ENCODE results near the gene SUSD6. TPM values are rescaled to one million over a fixed set of nuclear protein-coding genes. Genes with fewer than 3 reads are reported as not detected.
"Not testable (repeated sequence)": the region's sequence is repeated elsewhere in the genome, so short reads cannot be mapped to it uniquely, and the experiment has no call there.

The SUSD6 gene
- total RNA-seq, 1 donor from 2014 or later, result 20.8 TPM

- intact Hi-C loops (cut with DNase I), result loop anchor here (2.0 kb wide), 1 partner anchor 142 kb away; no protein-coding TSS in a partner anchor
- ATAC-seq (ENCODE audit: poor library complexity) (no peak), DNase-seq (no peak)
Observed at GRCh38 chr14:69584389-69584788, 27.0 kb upstream of the SUSD6 start.

GRCh38 chr14:69586404-69586803 is 25.0 kb upstream of the SUSD6 start:
- intact Hi-C loops (cut with DNase I), result no loop called here
- ATAC-seq (ENCODE audit: poor library complexity), result no peak
- DNase-seq, result no peak

GRCh38 chr14:69587389-69587788 is 24.0 kb upstream of the SUSD6 start:
- intact Hi-C loops (cut with DNase I), result no loop called here
- DNase-seq (no peak), ATAC-seq (ENCODE audit: poor library complexity) (peak; percentile 27)

GRCh38 chr14:69591317-69591716 is 20.1 kb upstream of the SUSD6 start:
- DNase-seq, result no peak
- intact Hi-C loops (cut with DNase I), result no loop called here
- no peak for ATAC-seq (ENCODE audit: poor library complexity)

GRCh38 chr14:69593018-69593677 is 18.2 kb upstream of the SUSD6 start:
- intact Hi-C loops (cut with DNase I), result no loop called here
- DNase-seq (peak; percentile 56), ATAC-seq (ENCODE audit: poor library complexity) (peak; percentile 52)

GRCh38 chr14:69594846-69595245 is 16.6 kb upstream of the SUSD6 start:
- DNase-seq, result no peak
- intact Hi-C loops (cut with DNase I), result no loop called here

GRCh38 chr14:69595336-69595735 is 16.1 kb upstream of the SUSD6 start:
- no peak for DNase-seq
- ATAC-seq (ENCODE audit: poor library complexity), result no peak
- intact Hi-C loops (cut with DNase I), result no loop called here

More at GRCh38 chr14:69594846-69595245, 16.6 kb upstream of the SUSD6 start:
- ATAC-seq (ENCODE audit: poor library complexity), result no peak

- ATAC-seq (ENCODE audit: poor library complexity); DNase-seq; intact Hi-C loops (cut with DNase I): not testable (repeated sequence)
Observed at GRCh38 chr14:69599431-69599830, 12.0 kb upstream of the SUSD6 start.

GRCh38 chr14:69600304-69600891 is 11.0 kb upstream of the SUSD6 start:
- no peak for DNase-seq
- ATAC-seq (ENCODE audit: poor library complexity), result no peak
- intact Hi-C loops (cut with DNase I), result loop anchor here (5.0 kb wide), 1 partner anchor 127 kb away; no protein-coding TSS in a partner anchor

GRCh38 chr14:69605738-69606137 is 5.7 kb upstream of the SUSD6 start:
- intact Hi-C loops (cut with DNase I), result no loop called here
- ATAC-seq (ENCODE audit: poor library complexity) (no peak), DNase-seq (no peak)

- intact Hi-C loops (cut with DNase I), result no loop called here
- no peak for DNase-seq
- ATAC-seq (ENCODE audit: poor library complexity), result no peak
Observed at GRCh38 chr14:69606258-69607184, 4.9 kb upstream of the SUSD6 start.

- intact Hi-C loops (cut with DNase I), result loop anchor here (5.0 kb wide), 1 partner anchor 102 kb away; no protein-coding TSS in a partner anchor
- no peak for DNase-seq
- no peak for ATAC-seq (ENCODE audit: poor library complexity)
Observed at GRCh38 chr14:69610020-69610873, 1.1 kb upstream of the SUSD6 start.

- intact Hi-C loops (cut with DNase I), result loop anchor here (5.0 kb wide), 1 partner anchor 101 kb away; no protein-coding TSS in a partner anchor
- ATAC-seq (ENCODE audit: poor library complexity) (peak; percentile 13), DNase-seq (no peak)
Observed at GRCh38 chr14:69610874-69611171, 573 bp upstream of the SUSD6 start.

GRCh38 chr14:69612014-69612782 is 802 bp downstream of the SUSD6 start:
- intact Hi-C loops (cut with DNase I), result loop anchor here (2.0 to 5.0 kb wide), 2 partner anchors 53 to 100 kb away; no protein-coding TSS in a partner anchor
- DNase-seq (peak; percentile 49), ATAC-seq (ENCODE audit: poor library complexity) (peak; percentile 0)

GRCh38 chr14:69612783-69613130 is 1.4 kb downstream of the SUSD6 start:
- ATAC-seq (ENCODE audit: poor library complexity), result no peak
- intact Hi-C loops (cut with DNase I), result loop anchor here (2.0 to 5.0 kb wide), 2 partner anchors 52 to 100 kb away; no protein-coding TSS in a partner anchor
- no peak for DNase-seq

GRCh38 chr14:69613312-69614073 is 2.1 kb downstream of the SUSD6 start:
- ATAC-seq (ENCODE audit: poor library complexity), result no peak
- DNase-seq, result no peak
- intact Hi-C loops (cut with DNase I), result loop anchor here (2.0 to 5.0 kb wide), 2 partner anchors 51 to 99 kb away; no protein-coding TSS in a partner anchor

GRCh38 chr14:69614592-69614991 is 3.2 kb downstream of the SUSD6 start:
- intact Hi-C loops (cut with DNase I), result loop anchor here (5.0 kb wide), 1 partner anchor 98 kb away; no protein-coding TSS in a partner anchor
- ATAC-seq (ENCODE audit: poor library complexity) (no peak), DNase-seq (no peak)

Measured in Right ventricle myocardium superior (tissue), 1 donor.